Ishikawa (cell line): Measurements from ENCODE around the gene TRPV4.

ENCODE experiments used
- CEBPB ChIP-seq: IDR thresholded peaks from 2 replicates; pipeline ENCODE4 v1.6.1; 2012
- CREB1 ChIP-seq: IDR thresholded peaks from 2 replicates; pipeline ENCODE4 v1.6.1; 2012; ENCODE audit warnings: low read depth
- EGR1 ChIP-seq: IDR thresholded peaks from 2 replicates; pipeline ENCODE4 v1.6.1; 2012
- EP300 ChIP-seq: IDR thresholded peaks from 2 replicates; pipeline ENCODE4 v1.6.1; 2012; ENCODE audit warnings: borderline replicate concordance
- FOXM1 ChIP-seq: IDR thresholded peaks from 2 replicates; pipeline ENCODE4 v1.6.1; 2012; ENCODE audit warnings: low read depth, borderline replicate concordance
- NFIC ChIP-seq: IDR thresholded peaks from 2 replicates; pipeline ENCODE4 v1.6.1; 2012
- RAD21 ChIP-seq: IDR thresholded peaks from 2 replicates; pipeline ENCODE4 v1.6.1; 2012; ENCODE audit warnings: low read depth
- TAF1 ChIP-seq: IDR thresholded peaks from 2 replicates; pipeline ENCODE4 v1.6.1; 2012; ENCODE audit warnings: low read depth, mild to moderate bottlenecking
- TCF12 ChIP-seq: IDR thresholded peaks from 2 replicates; pipeline ENCODE4 v1.6.1; 2012; ENCODE audit warnings: low read depth
- TEAD4 ChIP-seq: IDR thresholded peaks from 2 replicates; pipeline ENCODE4 v1.6.1; 2012
- USF1 ChIP-seq: IDR thresholded peaks from 2 replicates; pipeline ENCODE4 v1.6.1; 2012
- YY1 ChIP-seq: IDR thresholded peaks from 2 replicates; pipeline ENCODE4 v1.6.1; 2012; ENCODE audit warnings: low read depth
- ZBTB7A ChIP-seq: IDR thresholded peaks from 2 replicates; pipeline ENCODE4 v1.6.1; 2012; ENCODE audit warnings: low read depth
- TF ChIP-seq, protein P1 (sequence below): IDR thresholded peaks from 2 replicates; pipeline ENCODE4 v1.6.1; 2012; ENCODE audit warnings: low read depth, mild to moderate bottlenecking
- TF ChIP-seq, protein P2 (sequence below): IDR thresholded peaks from 2 replicates; pipeline ENCODE4 v1.6.1; 2012

TRPV4 gene

DNA sequence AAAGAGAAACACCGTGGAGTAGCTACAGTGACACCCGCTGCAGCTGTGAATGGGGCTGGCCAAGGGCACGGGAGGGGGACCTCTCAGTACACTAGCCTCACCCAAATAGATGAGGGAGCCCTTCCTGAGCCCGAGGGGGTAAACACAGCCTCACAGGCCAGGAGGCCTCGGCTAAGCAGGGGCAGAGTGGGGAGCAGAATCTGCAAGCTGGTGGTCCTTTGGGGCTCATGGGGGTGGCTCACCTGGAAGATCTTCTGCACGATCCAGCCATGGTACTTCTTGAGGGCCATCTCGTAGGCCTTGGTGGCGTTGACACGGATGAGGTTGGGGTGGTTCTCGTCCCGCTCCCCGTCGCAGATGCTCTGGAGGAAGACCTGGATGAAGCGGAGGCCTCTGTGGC is 22.2 kb upstream of the TRPV4 start:
- TF ChIP-seq CREB1 (no peak), NFIC (no peak)

- TF ChIP-seq YY1 (no peak), CREB1 (no peak), NFIC (no peak), FOXM1 (no peak), RAD21 (no peak), EP300 (no peak), TAF1 (no peak), TCF12 (no peak), USF1 (no peak), ZBTB7A (no peak), TEAD4 (no peak), EGR1 (no peak)
- TF ChIP-seq, protein P1, sequence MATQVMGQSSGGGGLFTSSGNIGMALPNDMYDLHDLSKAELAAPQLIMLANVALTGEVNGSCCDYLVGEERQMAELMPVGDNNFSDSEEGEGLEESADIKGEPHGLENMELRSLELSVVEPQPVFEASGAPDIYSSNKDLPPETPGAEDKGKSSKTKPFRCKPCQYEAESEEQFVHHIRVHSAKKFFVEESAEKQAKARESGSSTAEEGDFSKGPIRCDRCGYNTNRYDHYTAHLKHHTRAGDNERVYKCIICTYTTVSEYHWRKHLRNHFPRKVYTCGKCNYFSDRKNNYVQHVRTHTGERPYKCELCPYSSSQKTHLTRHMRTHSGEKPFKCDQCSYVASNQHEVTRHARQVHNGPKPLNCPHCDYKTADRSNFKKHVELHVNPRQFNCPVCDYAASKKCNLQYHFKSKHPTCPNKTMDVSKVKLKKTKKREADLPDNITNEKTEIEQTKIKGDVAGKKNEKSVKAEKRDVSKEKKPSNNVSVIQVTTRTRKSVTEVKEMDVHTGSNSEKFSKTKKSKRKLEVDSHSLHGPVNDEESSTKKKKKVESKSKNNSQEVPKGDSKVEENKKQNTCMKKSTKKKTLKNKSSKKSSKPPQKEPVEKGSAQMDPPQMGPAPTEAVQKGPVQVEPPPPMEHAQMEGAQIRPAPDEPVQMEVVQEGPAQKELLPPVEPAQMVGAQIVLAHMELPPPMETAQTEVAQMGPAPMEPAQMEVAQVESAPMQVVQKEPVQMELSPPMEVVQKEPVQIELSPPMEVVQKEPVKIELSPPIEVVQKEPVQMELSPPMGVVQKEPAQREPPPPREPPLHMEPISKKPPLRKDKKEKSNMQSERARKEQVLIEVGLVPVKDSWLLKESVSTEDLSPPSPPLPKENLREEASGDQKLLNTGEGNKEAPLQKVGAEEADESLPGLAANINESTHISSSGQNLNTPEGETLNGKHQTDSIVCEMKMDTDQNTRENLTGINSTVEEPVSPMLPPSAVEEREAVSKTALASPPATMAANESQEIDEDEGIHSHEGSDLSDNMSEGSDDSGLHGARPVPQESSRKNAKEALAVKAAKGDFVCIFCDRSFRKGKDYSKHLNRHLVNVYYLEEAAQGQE, result no peak
- TF ChIP-seq, protein P2, sequence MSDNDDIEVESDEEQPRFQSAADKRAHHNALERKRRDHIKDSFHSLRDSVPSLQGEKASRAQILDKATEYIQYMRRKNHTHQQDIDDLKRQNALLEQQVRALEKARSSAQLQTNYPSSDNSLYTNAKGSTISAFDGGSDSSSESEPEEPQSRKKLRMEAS, result no peak
Observed at GRCh38 chr12:109847142-109847735, 14.0 kb upstream of the TRPV4 start.

- TF ChIP-seq TEAD4 (no peak), EP300 (no peak), FOXM1 (no peak)
Observed at GRCh38 chr12:109845824-109846205, 12.6 kb upstream of the TRPV4 start.

DNA sequence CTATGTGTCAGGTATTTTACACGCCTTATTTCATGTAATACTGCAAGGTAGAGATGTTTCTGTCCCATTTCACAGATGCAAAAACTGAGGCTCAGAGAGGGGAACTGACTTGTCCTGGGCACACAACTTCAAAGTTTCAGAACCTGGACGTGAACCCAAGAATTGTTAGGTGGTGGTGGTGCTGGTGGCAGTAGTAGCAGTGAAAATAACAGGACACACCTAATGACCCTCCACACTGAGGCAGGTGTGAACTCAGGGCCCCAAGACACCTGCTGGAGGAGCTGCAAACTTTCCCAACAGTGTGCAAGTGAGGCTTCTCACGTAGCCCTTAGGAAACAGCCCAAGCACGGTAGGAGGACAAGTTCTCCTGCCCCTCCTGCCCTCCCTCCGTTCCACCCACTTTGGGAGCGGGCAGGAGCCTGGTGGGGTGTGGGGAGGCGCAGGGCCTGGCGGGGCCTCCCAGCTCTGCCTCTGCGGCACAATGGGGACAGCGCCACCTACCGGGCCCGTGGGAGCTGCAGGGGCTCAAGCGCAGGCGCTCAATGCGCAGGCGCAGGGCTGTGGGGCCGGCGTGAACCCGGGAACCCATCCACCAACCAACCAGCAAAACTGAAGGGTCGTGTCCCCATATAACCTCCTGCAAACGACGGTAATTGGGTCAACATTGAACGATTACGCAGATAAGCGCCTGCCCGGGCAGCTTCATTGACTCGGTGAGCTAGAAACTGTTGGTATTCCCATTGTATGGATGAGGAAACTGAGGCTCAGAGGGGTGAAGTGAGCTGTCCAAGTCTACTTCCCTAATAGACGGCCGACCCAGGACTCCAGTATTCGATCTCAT is 12.0 kb upstream of the TRPV4 start:
- TF ChIP-seq TAF1, result no peak
- TF ChIP-seq, protein P2, result peak; percentile 27; the same call in 1 of the 2 replicates
- TF ChIP-seq NFIC, result no peak; the same call in 1 of the 2 replicates
- 0 out of 2 replicates have a peak, but pooled peaks have one; percentile 43 for TF ChIP-seq ZBTB7A
- TF ChIP-seq YY1, result no peak
- TF ChIP-seq, protein P1, result no peak
- TF ChIP-seq RAD21, result peak; percentile 88

DNA sequence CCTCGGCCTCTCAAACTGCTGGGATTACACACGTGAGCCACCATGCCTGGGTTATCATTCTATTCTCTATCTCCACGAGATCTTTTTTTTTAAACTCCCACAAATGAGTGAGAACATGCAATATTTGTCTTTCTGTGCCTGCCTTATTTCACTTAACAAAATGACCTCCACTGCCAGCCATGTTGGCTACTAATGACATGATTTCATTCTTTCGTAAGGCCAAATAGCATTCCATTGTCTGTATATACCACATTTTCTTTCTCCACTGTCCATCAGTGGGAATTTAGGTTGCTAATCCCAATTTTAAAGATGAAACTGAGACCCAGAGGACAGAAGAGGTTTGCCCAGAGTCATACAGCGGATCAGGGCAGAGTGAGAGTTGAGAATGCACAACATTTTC is 10.9 kb upstream of the TRPV4 start:
- TF ChIP-seq TAF1, result no peak
- no peak for TF ChIP-seq CREB1
- TF ChIP-seq YY1, result no peak
- TF ChIP-seq USF1, result no peak
- TF ChIP-seq EGR1, result no peak

- TF ChIP-seq CREB1 (no peak), TCF12 (no peak), ZBTB7A (no peak), CEBPB (no peak), NFIC (no peak), TEAD4 (no peak)
- TF ChIP-seq, protein P1, result no peak
- TF ChIP-seq, protein P2, result no peak
Observed at GRCh38 chr12:109842021-109842420, 8.8 kb upstream of the TRPV4 start.
